GM12878 (cell line): ENCODE results near the gene CUL9. TPM values are rescaled to one million over a fixed set of nuclear protein-coding genes. Genes with fewer than 3 reads are reported as not detected.

Experiments
- ATAC-seq: fragments of 200-7000 bp; cut with Tn5 transposase; 3 replicates; pipeline ENCODE4 v1.9.1; 2020; ENCODE audit warnings: mild to moderate bottlenecking, moderate library complexity
- BruUV-seq: library from RNA; stranded (reverse); fragments of 400-500 nt; replicated peaks from 2 replicates; lab custom pipeline; 2021; lab: Mats Ljungman, UMichigan
- CTCF ChIA-PET: fragments of 300-600 bp; sonication (Branson Sonifier 250); formaldehyde crosslinking; extraction: SDS; loops from one replicate; lab custom pipeline; 2021; ENCODE audit warnings: inconsistent platforms; lab: Yijun Ruan, JAX
- POLR2A ChIA-PET: fragments of 350-600 bp; formaldehyde crosslinking; extraction: SDS; loops from one replicate; lab custom pipeline; 2021; ENCODE audit warnings: inconsistent platforms; lab: Charles Lee
- RAD21 ChIA-PET: fragments of 300-600 bp; sonication (Branson Sonifier 250); formaldehyde crosslinking; loops from one replicate; lab custom pipeline; 2023; ENCODE audit warnings: antibody characterized with exemption; ENCODE audit not compliant: unreplicated experiment; lab: Charles Lee
- SMC1A ChIA-PET: fragments of 300-600 bp; sonication (Branson Sonifier 250); formaldehyde crosslinking; loops from one replicate; lab custom pipeline; 2023; ENCODE audit not compliant: unreplicated experiment, uncharacterized antibody; lab: Charles Lee
- DNase-seq: peaks from one replicate; pipeline ENCODE4 v3.0.0-alpha.2; 2011; ENCODE audit warnings: low read depth, low spot score
- FAIRE-seq: peaks from 3 replicates; lab custom pipeline; 2011; peaks lifted over from hg19 to GRCh38; lab: Jason Lieb, UNC
- H2AFZ ChIP-seq: 2 replicates; pipeline ENCODE4 v1.6.0; 2011; ENCODE audit warnings: low read depth, low read length, control low read depth; ENCODE audit not compliant: control insufficient read depth
- H3K27ac ChIP-seq: 2 replicates; pipeline ENCODE4 v1.5.1; 2011; ENCODE audit warnings: control low read depth; ENCODE audit not compliant: control insufficient read depth, insufficient read depth
- H3K27me3 ChIP-seq, 2 experiments: replicated peaks in 1 of 2; 2 replicates each; pipeline versions ENCODE4 v1.6.0 to v1.6.1; 2011; ENCODE audit warnings: low read length in 1 of 2; ENCODE audit not compliant: control insufficient read depth in 2 of 2, insufficient read depth in 2 of 2
- H3K36me3 ChIP-seq, 2 experiments: 2 replicates each; pipeline ENCODE4 v1.5.1; 2011; ENCODE audit warnings: low read length in 1 of 2; ENCODE audit not compliant: control insufficient read depth in 2 of 2, insufficient read depth in 2 of 2
- H3K4me1 ChIP-seq: 2 replicates; pipeline ENCODE4 v1.6.1; 2011; ENCODE audit warnings: mild to moderate bottlenecking, low read length, moderate library complexity, mixed read lengths; ENCODE audit not compliant: control insufficient read depth, insufficient read depth
- H3K4me2 ChIP-seq: 2 replicates; pipeline ENCODE4 v1.6.0; 2011; ENCODE audit warnings: control low read depth; ENCODE audit not compliant: control insufficient read depth, insufficient read depth
- H3K4me3 ChIP-seq: fragments of 200-600 bp; sonication (generic); 2 replicates; pipeline ENCODE4 v1.5.1; 2016
- H3K79me2 ChIP-seq: 2 replicates; pipeline ENCODE4 v1.6.0; 2011; ENCODE audit warnings: low read length; ENCODE audit not compliant: control insufficient read depth, insufficient read depth
- H3K9ac ChIP-seq: 2 replicates; pipeline ENCODE4 v1.8.0; 2011; ENCODE audit warnings: low read length, control low read depth, mixed read lengths; ENCODE audit not compliant: control insufficient read depth, insufficient read depth
- H3K9me3 ChIP-seq: replicated peaks from 3 replicates; pipeline ENCODE4 v1.5.1; 2011; ENCODE audit warnings: mild to moderate bottlenecking, low read length; ENCODE audit not compliant: control insufficient read depth, insufficient read depth
- H4K20me1 ChIP-seq: 2 replicates; pipeline ENCODE4 v1.6.0; 2011; ENCODE audit not compliant: control insufficient read depth, insufficient read depth
- BACH1 ChIP-seq: fragments of 450-650 bp; IDR thresholded peaks from 2 replicates; pipeline ENCODE4 v1.6.1; 2017; ENCODE audit warnings: mild to moderate bottlenecking, borderline replicate concordance
- CEBPB ChIP-seq, 2 experiments: fragments of 150-350 bp in 1 of 2; IDR thresholded peaks; 2 replicates each; pipeline ENCODE4 v1.6.1; 2012 to 2014; ENCODE audit warnings: low read depth in 2 of 2, low read length in 2 of 2, borderline replicate concordance in 1 of 2, inconsistent platforms in 1 of 2
- E2F4 ChIP-seq: IDR thresholded peaks from 2 replicates; pipeline ENCODE4 v1.6.1; 2012; ENCODE audit warnings: low read depth, low read length, improper control_type of control experiment
- EGR1 ChIP-seq, 2 experiments: IDR thresholded peaks; 1 replicate in 1 of 2; 2 replicates in 1 of 2; pipeline ENCODE4 v1.6.1; 2011 to 2012; ENCODE audit warnings: low read depth in 2 of 2, low read length in 2 of 2, borderline replicate concordance in 1 of 2, mild to moderate bottlenecking in 1 of 2, moderate library complexity in 1 of 2
- ESRRA ChIP-seq: IDR thresholded peaks from 2 replicates; pipeline ENCODE4 v1.6.1; 2012; ENCODE audit warnings: mild to moderate bottlenecking, low read length, improper control_type of control experiment
- IRF4 ChIP-seq: IDR thresholded peaks from 2 replicates; pipeline ENCODE4 v1.6.1; 2011; ENCODE audit warnings: low read depth, low read length
- JUND ChIP-seq: IDR thresholded peaks from 2 replicates; pipeline ENCODE4 v1.6.1; 2012; ENCODE audit warnings: low read depth, mild to moderate bottlenecking, low read length, improper control_type of control experiment, moderate library complexity
- MEF2A ChIP-seq: IDR thresholded peaks from 2 replicates; pipeline ENCODE4 v1.6.1; 2011; ENCODE audit warnings: low read depth, mild to moderate bottlenecking, low read length, moderate library complexity; ENCODE audit not compliant: insufficient read depth
- MTA3 ChIP-seq: IDR thresholded peaks from 2 replicates; pipeline ENCODE4 v1.6.1; 2012; ENCODE audit warnings: low read length, inconsistent platforms, borderline replicate concordance
- MYC ChIP-seq: IDR thresholded peaks from 2 replicates; pipeline ENCODE4 v1.6.1; 2011; ENCODE audit warnings: mild to moderate bottlenecking, low read length, moderate library complexity, inconsistent platforms; ENCODE audit not compliant: insufficient read depth, insufficient replicate concordance, insufficient read length, severe bottlenecking
- NFYB ChIP-seq: IDR thresholded peaks from 2 replicates; pipeline ENCODE4 v1.6.1; 2011; ENCODE audit warnings: low read depth, mild to moderate bottlenecking, low read length, improper control_type of control experiment, moderate library complexity; ENCODE audit not compliant: insufficient read depth
- RBBP5 ChIP-seq: fragments of 200-600 bp; sonication (generic); conservative IDR thresholded peaks from 2 replicates; pipeline ENCODE4 v1.6.1; 2016
- SIN3A ChIP-seq: IDR thresholded peaks from 2 replicates; pipeline ENCODE4 v1.6.1; 2012; ENCODE audit warnings: low read depth, low read length, improper control_type of control experiment
- SMARCA5 ChIP-seq: fragments of 450-650 bp; IDR thresholded peaks from 2 replicates; pipeline ENCODE4 v1.6.1; 2017; ENCODE audit warnings: mild to moderate bottlenecking
- STAT1 ChIP-seq: fragments of 450-650 bp; conservative IDR thresholded peaks from 2 replicates; pipeline ENCODE4 v1.6.1; 2014; ENCODE audit warnings: antibody characterized with exemption, mild to moderate bottlenecking
- SUZ12 ChIP-seq: fragments of 200-600 bp; sonication (generic); IDR thresholded peaks from one replicate; pipeline ENCODE4 v1.6.1; 2018; ENCODE audit warnings: antibody characterized with exemption, mild to moderate bottlenecking; ENCODE audit not compliant: unreplicated experiment
- ZBTB33 ChIP-seq: fragments of 450-650 bp; IDR thresholded peaks from 2 replicates; pipeline ENCODE4 v1.6.1; 2017; ENCODE audit warnings: mild to moderate bottlenecking
- ZNF217 ChIP-seq: fragments of 450-650 bp; IDR thresholded peaks from 2 replicates; pipeline ENCODE4 v1.6.1; 2017; ENCODE audit warnings: antibody characterized with exemption, mild to moderate bottlenecking
- ZNF274 ChIP-seq: IDR thresholded peaks from one replicate; pipeline ENCODE4 v1.8.0; 2011; ENCODE audit not compliant: insufficient read length, insufficient read depth
- WGBS: methylation state at CpG from one replicate; pipeline ENCODE4 v1.1.6; 2016; ENCODE audit warnings: low lambda C conversion rate; ENCODE audit not compliant: insufficient replicate concordance, insufficient coverage; ENCODE audit errors: missing lambda C conversion rate; 5-methylcytosine and 5-hydroxymethylcytosine counted together
- in situ Hi-C: fragments of 300-500 bp; cut with MboI; formaldehyde crosslinking; loops from 9 replicates; pipeline ENCODE4 v1.14.3; 2018; ENCODE audit warnings: mixed read lengths
- intact Hi-C: fragments of 100-400 bp; cut with micrococcal nuclease; formaldehyde crosslinking; loops from one replicate; pipeline ENCODE4 v1.14.2; 2022; ENCODE audit not compliant: unreplicated experiment
- polyA plus RNA-seq, 11 experiments: library from polyadenylated mRNA; depleted of rRNA in 4 of 11; unstranded in 6 of 11; stranded (reverse) in 5 of 11; fragments of >200 nt; fragmentation: Nextera tagmentation in 4 of 11; fragmentation: Illumina TruSeq in 1 of 11; extraction: Ambion mirVana in 4 of 11; extraction: Trizol in 1 of 11; gene quantifications; 1 replicate in 1 of 11; 2 replicates in 10 of 11; pipeline versions ENCODE4 v1.2.1 to v1.2.3, GENCODE V29; 2011 to 2016; ENCODE audit warnings: inconsistent platforms in 2 of 11, missing spikeins in 2 of 11, low read depth in 1 of 11
- total RNA-seq, 4 experiments: library from RNA; depleted of rRNA in 3 of 4; stranded (reverse); fragments of >200 nt in 3 of 4; fragmentation: Illumina TruSeq in 1 of 4; extraction: Trizol in 1 of 4; gene quantifications; 2 replicates each; pipeline versions ENCODE4 v1.2.1 to v1.2.3, GENCODE V29; 2013 to 2021

The CUL9 gene
- total and polyA plus RNA-seq, 10 of the 15 experiments (the other 5 are each of a cell fraction or from before 2014, with no cell fraction given), result 1.2 to 48.3 (median 17.2) TPM

GRCh38 chr6:43223175-43223574 is 41.2 kb downstream of the CUL9 start (continued):
- no peak for TF ChIP-seq ZBTB33
- no peak for TF ChIP-seq BACH1
- TF ChIP-seq IRF4, result no peak
- no peak for TF ChIP-seq JUND
- no peak for TF ChIP-seq CEBPB (IDR thresholded peaks at IDR 0.05; ENCODE audit: borderline replicate concordance in 1 of 2, low read depth in 2 of 2, low read length in 2 of 2)
- TF ChIP-seq, all 136 proteins: peak for 0

- SMC1A ChIA-PET, result interaction anchor here (2.5 kb wide), 1 partner anchor 52 kb away, joined by 8 read pairs; no protein-coding TSS in a partner anchor
- CTCF ChIA-PET, result interaction anchor here (0.7 to 1.3 kb wide), 4 partner anchors 12 to 281 kb away, joined by 3 to 4 read pairs (median 3); no protein-coding TSS in a partner anchor
- POLR2A ChIA-PET, result interaction anchor here (0.6 to 1.2 kb wide), 2 partner anchors 171 to 348 kb away, joined by 3 to 5 read pairs; no protein-coding TSS in a partner anchor
- Histone ChIP-seq H2AFZ (no peak overlapping the region), H3K27ac (0 out of 2 replicates have a peak overlapping the region, but pooled peaks have one; percentile 10), H3K4me3 (no peak overlapping the region), H3K9ac (no peak overlapping the region), H3K36me3 (no peaks in the 10 kb centered on the region; a peak in 1 of 4 replicates), H4K20me1 (no peaks in the 10 kb centered on the region), H3K27me3 (no peaks in the 10 kb centered on the region), H3K4me2 (no peak overlapping the region), H3K79me2 (peaks cover 22% of the 10 kb centered on the region), H3K9me3 (no peaks in the 10 kb centered on the region), H3K4me1 (peaks cover 27% of the 10 kb centered on the region)
- RAD21 ChIA-PET, result interaction anchor here (0.5 to 1.1 kb wide), 2 partner anchors 20 to 479 kb away, joined by 3 to 4 read pairs; no protein-coding TSS in a partner anchor
- DNase-seq (no peak), FAIRE-seq (no peak), ATAC-seq (no peak)
- 99% methylated on average over 11 of the region's 11 CpGs for WGBS
- in situ Hi-C loops, result no loop called here
- BruUV-seq, result no TSS peak
- no peak for TF ChIP-seq RBBP5
- TF ChIP-seq ZNF217, result no peak
- TF ChIP-seq MEF2A, result no peak
- TF ChIP-seq ZNF274, result no peak
- no peak for TF ChIP-seq E2F4
- no peak for TF ChIP-seq SIN3A
- TF ChIP-seq NFYB, result no peak
- no peak for TF ChIP-seq STAT1
- TF ChIP-seq JUND, result no peak
- TF ChIP-seq SUZ12, result no peak
- TF ChIP-seq ESRRA, result no peak
- TF ChIP-seq EGR1 (IDR thresholded peaks at IDR 0.05; ENCODE audit: borderline replicate concordance in 1 of 2, low read depth in 2 of 2, low read length in 2 of 2), result no peak
- TF ChIP-seq MTA3, result no peak
- TF ChIP-seq MYC, result no peak
- TF ChIP-seq SMARCA5, result no peak
- TF ChIP-seq, all 136 proteins: peak for 0
- intact Hi-C loops, result no loop called here
Measured at GRCh38 chr6:43226192-43226851, 44.3 kb downstream of the CUL9 start.
